ENCODE data around the gene KRT9. TPM values are rescaled to one million over a fixed set of nuclear protein-coding genes. Genes with fewer than 3 reads are reported as not detected.
"Not testable (repeated sequence)": the region's sequence is repeated elsewhere in the genome, so short reads cannot be mapped to it uniquely, and the experiment has no call there.

KRT9 gene, protein sequence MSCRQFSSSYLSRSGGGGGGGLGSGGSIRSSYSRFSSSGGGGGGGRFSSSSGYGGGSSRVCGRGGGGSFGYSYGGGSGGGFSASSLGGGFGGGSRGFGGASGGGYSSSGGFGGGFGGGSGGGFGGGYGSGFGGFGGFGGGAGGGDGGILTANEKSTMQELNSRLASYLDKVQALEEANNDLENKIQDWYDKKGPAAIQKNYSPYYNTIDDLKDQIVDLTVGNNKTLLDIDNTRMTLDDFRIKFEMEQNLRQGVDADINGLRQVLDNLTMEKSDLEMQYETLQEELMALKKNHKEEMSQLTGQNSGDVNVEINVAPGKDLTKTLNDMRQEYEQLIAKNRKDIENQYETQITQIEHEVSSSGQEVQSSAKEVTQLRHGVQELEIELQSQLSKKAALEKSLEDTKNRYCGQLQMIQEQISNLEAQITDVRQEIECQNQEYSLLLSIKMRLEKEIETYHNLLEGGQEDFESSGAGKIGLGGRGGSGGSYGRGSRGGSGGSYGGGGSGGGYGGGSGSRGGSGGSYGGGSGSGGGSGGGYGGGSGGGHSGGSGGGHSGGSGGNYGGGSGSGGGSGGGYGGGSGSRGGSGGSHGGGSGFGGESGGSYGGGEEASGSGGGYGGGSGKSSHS
- total RNA-seq = not detected
- long read RNA-seq = 0 reads

DNA sequence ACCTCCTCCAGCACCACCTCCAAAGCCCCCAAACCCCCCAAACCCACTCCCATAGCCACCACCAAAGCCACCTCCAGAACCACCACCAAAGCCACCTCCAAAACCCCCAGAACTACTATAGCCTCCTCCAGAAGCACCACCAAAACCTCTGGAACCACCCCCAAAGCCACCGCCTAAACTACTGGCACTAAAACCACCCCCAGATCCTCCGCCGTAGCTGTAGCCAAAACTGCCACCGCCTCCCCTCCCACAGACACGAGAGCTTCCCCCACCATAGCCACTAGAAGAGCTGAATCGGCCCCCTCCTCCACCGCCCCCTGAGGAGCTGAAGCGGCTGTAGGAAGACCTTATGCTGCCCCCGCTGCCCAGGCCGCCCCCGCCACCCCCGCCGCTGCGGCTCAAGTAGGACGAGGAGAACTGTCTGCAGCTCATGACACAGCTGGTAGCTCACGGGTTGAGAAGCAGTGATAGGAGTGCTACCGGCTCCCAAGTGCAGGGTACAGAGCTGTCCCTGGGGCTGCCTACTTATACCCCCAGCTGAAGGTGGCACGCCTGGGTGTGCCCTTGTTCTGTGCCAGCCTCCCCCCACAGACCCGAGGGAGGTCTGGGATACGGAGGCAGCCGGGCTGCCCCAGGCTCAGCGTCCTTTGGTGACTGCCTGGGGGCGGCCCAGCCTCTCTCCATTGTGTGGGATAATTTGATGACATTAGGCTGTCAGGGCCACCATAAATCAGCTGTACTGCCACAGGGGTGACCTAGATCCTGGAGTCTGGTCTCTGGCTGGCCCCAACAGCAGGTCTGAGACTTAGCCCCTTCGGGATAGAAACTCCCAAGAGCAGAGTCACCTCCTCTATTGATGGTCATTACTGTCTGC, at the start of gene KRT9:
Gene KRT9 (minus strand): TSS at position 499 of the 874 bp plus-strand sequence. CDS start 67 bp downstream, at position 432.
- ATAC-seq (no peak), DNase-seq (no peak)
- intact Hi-C loops (cut with DNase I, micrococcal nuclease) = no loop called here

DNA sequence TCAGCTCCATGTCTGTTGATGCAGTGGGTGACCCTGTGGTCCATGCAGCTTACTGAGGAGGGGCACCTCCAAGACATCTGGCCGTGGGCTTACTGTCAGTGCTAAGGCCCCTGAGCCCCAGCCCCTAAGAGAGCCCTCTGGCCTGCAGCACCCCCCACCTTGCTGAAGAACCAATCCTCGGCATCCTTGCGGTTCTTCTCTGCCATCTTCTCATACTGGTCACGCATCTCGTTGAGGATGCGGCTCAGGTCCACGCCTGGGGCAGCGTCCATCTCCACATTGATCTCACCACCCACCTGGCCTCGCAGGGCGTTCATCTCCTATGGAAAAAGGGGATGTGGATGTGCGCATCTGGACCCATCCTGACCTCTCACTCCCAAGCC, 49.6 kb upstream of the KRT9 start:
- ATAC-seq; intact Hi-C loops (cut with DNase I, micrococcal nuclease): not testable (repeated sequence)

DNA sequence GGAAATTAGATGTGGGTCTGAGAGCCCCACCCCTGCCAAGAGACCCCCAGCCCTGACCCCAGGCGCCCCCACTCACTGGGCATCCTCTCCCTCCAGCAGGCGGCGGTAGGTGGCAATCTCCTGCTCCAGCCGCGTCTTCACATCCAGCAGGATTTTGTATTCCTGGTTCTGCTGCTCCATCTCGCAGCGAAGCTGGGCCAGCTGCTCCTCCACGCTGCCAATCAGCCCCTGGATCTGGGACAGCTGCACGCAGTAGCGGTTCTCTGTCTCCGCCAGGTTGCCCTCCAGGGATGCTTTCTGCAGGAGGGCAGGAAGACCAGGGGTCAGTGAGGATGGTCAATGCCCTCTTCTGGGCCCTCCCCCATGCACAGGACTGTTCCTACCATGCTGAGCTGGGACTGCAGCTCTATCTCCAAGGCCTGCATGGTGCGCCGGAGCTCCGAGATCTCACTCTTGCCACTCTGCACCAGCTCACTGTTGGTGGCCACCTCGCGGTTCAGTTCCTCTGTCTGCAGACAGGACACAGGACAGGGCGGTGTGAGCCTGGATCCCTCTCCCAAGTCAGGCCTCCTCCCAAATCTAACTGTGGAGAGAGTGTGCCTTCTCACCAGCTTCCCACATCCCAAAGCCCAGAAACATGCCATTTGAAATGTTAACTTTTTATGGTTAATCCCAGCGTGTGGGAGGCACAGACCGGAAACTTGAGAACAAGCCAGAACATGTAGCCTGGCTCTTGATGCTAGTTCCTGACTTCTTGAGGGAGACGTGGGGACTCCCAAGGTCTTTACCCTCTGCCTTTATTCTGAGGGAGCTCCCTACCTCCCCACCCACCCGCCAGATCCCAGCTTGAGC, 49.0 kb upstream of the KRT9 start:
- no peak for ATAC-seq
- DNase-seq = no peak
- intact Hi-C loops (cut with DNase I, micrococcal nuclease) = no loop called here

More for the DNA sequence above, 49.6 kb upstream of the KRT9 start:
- DNase-seq = not testable (repeated sequence)

DNA sequence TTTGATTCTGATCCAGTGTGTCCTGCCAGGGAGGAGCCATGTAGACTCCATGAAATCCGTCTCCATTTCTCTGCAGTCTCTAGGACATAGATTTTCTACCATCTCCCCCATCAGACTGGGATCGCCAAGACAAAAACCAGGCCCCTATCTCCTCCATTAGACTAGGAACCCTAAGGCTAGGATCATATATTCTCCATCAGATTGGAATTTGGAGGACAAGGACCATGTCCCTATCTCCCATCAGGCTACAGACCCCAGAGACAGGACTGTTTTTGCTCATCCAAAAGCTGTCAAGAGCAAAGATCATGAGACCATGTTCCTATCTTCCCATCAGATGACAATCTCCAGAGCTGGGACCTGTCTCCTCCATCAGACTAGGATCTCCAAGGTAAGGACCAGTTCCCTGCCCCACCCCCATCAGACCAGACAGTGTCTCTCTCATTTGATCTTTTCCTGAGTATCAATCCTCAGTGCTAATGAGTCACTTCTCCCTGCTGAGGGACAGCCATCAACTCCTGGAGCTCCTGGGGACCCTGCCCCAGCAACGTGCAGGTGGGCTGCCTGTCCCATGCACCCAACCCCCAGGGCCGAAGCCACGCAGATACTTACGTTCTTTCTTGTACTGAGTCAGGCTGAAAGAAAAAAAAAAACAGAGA, 48.2 kb upstream of the KRT9 start:
- ATAC-seq; DNase-seq; intact Hi-C loops (cut with DNase I, micrococcal nuclease): not testable (repeated sequence)

DNA sequence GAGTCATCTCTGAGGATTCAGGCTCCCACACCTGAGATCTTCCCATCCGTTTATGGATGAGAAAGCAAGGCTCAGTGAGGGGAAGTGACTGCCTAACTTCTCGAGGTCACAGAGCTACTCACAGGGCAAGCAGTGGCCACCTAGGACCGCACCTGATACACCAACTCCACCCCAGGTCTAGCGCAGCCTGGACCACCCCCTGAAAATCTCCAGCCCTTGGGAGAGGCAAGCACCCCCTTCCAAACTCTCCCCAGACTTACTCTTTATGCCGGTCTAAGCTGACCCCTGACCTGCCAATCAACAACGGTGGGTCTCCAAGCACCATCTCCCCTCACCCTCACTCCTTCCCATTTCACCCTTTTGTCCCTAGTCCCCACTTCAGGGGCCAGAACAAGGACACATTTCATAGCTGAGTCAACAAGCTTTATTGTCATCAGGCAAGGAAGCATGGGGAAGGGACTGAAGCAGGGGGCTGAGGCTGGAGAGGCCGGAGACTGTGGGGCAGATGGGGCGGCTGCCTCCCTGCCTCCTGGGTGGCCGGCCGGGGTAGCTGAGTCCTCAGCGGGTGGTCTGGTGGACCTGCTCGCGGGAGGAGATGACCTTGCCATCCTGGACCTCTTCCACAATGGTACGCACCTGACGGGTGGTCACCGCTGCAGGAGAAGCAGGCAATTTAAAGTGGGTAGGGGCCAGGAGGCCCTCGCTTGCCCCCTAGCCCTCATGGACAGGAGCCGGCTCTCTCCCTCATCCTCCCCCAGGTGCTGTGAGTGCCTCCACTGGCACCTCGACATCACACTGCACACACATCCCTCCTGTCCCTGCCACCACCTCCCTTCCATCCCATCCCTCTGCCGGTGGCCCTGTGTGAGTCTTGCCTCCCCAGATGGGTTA, 47.4 kb upstream of the KRT9 start:
- no peak for DNase-seq
- intact Hi-C loops (cut with DNase I, micrococcal nuclease) = no loop called here
- no peak for ATAC-seq

DNA sequence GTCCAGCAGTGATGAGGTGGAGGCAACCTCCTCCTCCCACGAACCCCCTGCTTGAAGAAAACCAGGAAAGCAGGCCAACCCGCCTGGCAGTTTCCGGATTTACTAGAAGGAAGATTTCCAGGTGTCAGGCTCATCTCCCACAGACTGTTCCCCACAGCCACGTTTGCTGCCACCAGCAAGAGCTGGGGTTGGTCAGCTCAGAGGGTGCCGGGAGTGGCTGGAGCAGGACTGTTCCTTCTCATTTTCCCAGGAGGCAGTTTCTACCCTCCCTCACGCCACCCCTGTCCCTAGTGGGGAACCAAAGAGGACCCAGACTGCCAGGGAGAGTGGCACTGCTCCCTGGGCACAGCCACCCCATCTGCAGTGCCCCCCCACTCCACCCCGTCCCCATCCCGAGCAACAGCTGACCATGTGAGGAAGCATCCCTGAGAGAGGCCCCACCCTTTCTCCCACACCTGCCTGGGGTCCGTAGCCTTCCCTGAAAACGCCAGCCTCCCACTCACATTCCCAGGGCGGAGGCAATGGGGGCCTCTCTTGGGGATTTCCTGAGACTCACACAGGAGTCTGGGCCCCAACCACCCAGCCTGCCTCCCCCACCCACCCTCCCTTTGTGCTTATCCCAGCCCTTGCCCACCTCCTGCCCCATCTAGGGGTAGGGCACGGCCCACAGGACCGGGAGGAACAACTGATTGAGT, 46.6 kb upstream of the KRT9 start:
- DNase-seq (no peak), ATAC-seq (no peak)
- intact Hi-C loops (cut with DNase I, micrococcal nuclease) = no loop called here

DNA sequence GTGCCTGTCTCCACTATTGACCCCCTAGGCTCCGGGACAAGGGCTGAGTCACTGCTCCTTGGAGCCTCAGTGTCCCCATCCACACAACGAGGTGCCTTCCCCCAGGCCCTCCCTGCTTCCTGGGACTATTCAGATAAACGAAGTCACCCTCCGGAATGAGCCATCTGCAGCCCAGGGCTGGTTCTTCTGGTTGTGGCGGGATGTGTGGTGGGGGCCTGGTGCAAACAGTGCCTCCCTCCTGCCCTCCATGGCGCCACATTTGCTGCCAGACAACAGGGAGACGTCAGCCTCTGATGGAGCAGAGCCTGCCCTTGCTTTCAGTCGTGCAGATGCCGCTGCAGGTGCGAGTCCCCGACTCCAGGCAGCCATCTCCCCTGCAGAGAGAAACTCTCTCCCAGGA, 45.8 kb upstream of the KRT9 start:
- no peak for ATAC-seq

DNA sequence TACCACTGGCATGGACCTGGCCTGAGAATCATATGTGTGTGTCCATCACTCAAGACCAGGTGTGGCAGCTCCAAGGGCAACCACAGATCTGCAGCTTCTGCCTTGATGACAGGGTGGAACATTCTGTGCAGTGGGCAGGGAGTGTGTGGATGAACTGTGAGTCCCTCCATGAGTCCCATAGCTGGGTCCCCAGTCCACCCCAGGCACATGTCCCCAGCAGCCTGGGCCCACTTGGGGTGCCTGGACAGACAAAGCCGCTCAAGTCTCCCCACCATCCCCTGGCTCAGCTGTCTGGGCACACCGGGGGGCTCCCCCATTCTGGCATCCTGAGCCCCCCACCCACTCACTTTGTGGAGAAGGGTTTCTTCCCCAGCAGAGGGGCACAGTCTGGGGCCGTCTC, 45.3 kb upstream of the KRT9 start:
- intact Hi-C loops (cut with DNase I, micrococcal nuclease) = no loop called here
- no peak for ATAC-seq

More for the DNA sequence above, 45.8 kb upstream of the KRT9 start:
- intact Hi-C loops (cut with DNase I, micrococcal nuclease) = no loop called here
- DNase-seq = no peak

DNA sequence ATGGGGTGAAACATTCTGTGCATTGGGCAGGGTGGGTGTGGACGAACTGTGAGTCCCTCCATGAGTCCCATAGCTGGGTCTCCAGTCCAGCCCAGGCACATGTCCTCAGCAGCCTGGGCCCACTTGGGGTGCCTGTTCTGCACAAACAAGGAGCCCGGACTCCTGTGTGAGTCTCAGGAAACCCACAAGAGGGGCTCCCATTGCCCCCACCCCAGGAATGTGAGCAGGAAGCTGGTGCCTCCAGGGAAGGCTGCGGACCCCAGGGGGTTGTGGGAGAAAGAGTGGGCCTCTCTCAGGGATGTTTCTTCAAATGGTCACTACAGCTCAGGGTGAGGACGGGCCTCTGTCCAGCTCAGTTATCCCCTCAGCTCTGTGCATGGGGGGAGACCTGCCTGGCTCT, 44.6 kb upstream of the KRT9 start:
- DNase-seq; ATAC-seq; intact Hi-C loops (cut with DNase I, micrococcal nuclease): not testable (repeated sequence)

More for the DNA sequence above, 45.3 kb upstream of the KRT9 start:
- no peak for DNase-seq

DNA sequence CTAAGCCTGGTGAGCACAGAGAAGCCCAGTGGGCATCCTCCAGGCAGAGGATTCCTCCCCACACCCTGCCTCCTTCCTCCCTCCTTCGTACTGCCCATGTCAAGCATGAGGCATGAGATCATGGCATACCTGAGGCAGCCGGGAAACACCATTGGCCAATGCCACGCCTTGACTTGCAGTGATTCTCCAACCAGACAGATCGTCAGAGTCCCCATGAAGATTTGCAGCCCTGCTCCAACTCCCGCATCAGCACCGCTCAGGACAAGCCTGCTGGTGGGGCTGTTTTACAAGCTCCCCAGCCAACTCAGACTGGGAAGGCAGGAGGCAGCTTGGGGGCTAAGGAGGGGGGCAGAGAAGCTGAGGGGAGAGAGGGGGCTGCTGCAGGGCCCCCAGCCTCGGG, 43.6 kb upstream of the KRT9 start:
- no peak for ATAC-seq
- intact Hi-C loops (cut with DNase I, micrococcal nuclease) = no loop called here
- no peak for DNase-seq

DNA sequence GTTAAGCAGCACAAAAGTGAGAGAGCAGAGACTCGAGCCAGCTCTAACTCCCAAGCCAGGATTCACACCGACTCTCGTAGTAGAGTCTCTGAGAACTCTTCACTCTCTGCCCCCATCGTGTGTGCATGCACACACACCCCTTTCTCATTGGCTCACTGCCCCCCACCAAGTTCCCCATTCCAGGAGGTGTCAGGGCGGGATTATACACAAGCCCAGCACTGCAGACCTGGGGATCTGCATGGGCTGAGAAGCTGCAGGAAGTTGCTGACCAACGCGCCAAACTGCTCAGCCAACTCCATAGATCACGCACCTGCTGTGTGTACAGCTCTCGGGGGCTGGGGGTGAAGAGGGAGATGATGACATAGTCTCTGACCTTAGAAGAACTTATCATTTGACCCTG, 42.9 kb upstream of the KRT9 start:
- intact Hi-C loops (cut with DNase I, micrococcal nuclease); ATAC-seq; DNase-seq: not testable (repeated sequence)

DNA sequence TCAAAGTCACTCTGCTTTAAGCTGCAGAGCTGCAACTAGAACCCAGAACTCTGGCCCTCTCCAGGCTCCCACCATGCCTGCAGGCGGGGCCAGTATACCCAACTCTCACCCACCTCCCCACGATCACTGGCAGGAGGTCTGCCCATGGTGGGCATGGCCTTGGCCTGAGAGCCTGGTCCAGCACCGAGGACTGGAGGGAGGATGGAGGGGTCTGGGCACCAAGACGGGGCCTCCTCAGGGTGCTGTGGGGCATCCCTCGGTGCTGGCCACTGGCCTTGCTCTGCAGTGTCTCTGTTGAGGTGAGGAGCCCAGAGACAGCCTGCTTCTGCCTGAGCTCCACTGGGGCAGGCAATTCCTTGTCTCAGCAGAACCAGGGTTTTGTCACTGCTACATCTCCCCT, 42.2 kb upstream of the KRT9 start:
- ATAC-seq = no peak
- intact Hi-C loops (cut with DNase I, micrococcal nuclease) = no loop called here
- DNase-seq = no peak

DNA sequence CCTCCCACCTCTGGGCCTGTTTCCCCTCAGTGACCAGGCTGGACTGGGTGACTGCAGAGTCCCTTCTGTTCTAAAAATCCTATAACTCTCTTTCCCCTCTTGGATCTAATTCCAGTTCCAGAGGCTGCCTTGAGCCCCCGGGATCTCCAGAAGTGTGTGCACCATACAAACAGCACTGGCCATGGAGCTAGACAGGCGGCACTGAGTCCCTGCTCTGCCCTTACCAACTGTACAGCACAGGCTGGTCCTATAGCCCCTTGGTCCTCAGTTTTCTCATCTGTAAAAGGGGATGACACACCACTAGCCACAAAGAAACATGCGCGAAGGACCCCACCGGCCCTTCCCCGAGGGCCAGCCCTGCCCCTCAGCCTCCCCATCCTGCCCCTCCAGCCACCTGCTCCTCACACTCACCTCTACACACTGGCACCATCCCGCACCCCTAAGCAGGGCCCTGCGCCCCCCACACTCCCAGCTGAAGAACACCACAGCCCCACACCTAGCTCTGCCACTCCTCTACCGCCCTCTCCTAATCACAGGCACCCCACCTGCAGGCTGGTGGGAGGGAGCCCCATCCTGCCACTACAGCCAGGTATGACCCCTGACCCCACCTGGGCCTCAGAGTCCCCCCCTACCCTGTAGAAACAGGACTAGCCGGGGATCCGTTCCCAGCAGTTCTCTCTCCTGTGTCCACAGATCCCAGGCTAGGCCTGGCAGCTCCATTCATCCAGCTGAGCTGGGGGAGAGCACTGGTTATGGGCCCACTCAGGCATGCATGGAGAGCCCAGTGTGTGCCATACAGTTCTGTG, 41.6 kb upstream of the KRT9 start:
- no peak for DNase-seq
- no peak for ATAC-seq
- intact Hi-C loops (cut with DNase I, micrococcal nuclease) = no loop called here

DNA sequence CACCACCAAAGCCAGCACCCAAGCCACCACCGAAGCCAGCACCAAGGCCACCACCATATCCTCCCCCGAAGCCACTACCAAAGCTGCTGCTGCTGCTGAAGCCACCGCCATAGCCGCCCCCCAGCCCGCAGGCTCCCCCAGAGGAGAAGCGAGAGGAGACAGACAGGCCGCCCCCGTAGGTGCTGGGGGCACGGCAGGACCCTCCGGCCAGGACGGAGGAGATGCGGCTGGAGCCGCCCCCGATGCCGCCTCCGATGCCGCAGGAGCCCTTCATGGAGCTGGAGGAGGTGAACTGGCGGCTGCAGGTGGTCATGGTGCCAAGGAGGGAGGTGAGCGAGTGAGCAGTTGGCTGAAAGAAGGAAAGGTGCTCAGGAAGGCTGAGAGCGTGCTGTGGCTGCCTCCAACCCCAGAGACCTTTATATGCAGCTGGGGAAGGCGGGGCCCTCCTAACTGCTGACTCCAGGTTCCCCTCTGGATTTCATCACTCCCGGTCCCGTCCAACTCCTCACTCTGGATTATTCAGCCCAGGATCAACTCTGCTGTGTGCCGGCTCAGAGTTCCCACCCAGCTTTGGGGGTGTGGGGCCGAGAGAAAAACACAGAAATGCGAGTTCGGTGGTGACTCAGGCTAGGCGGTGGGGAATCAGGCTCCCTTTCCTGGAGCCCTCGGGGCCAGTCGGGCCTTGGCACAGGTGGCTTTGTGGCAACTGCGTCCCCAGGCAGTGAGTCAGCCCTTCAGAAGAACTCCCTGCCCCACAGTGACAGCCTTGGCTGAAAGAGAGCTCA, 40.7 kb upstream of the KRT9 start, which contains the start of gene KRT16:
Gene KRT16 (minus strand): TSS at position 392 of the 785 bp plus-strand sequence. CDS start 79 bp downstream, at position 313.
- ATAC-seq; DNase-seq; intact Hi-C loops (cut with DNase I, micrococcal nuclease): not testable (repeated sequence)
